NCI-H1417 (cell line): ENCODE results near the gene HYAL3.

Source experiments
- DNase-seq, 3 experiments: peaks; one replicate each; lab custom pipeline; 2025; lab: John Stamatoyannopoulos, UW

HYAL3 gene

DNA sequence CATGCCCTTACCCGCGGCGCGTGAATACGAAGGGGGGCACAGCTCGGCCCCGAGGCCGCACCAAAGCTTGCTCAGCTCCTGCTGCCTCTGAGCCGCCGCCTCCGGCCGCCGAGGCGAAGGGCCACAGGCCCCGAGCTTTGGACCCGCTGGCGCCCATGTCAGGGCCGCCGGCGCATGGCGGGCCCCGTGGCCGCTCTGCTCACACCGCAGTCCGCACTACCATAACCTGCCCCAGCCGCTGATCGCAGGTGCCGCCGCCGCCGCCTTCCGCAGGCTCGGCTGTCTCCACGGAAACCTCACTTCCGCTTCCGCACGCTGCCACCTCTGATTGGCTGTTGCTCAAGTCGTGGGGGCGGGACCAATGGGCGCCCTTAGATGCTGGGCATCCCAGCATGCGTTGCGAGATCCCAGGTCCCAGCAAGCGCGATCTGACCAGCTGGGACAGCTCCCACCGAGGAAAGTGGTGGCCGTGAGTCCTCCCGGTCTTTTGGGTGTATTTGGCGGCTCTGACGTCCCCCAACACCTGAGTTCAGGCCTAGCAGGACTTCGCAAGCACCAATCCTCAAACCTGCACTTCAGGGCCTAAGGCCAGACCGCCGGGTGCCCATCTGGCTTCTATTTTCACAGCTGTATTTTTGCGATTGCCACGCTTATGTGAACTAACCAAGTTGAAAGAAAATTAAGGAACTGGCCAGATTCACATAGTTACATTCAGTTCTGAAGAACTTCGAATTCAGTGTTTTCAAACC lies 28.9 kb upstream of the HYAL3 start, which contains the start of gene TUSC2:
Gene TUSC2 (minus strand): TSS at position 281 of the 749 bp plus-strand sequence. CDS start 124 bp downstream, at position 157.
- peak; percentile 91 to 95 (median 93) for DNase-seq

DNA sequence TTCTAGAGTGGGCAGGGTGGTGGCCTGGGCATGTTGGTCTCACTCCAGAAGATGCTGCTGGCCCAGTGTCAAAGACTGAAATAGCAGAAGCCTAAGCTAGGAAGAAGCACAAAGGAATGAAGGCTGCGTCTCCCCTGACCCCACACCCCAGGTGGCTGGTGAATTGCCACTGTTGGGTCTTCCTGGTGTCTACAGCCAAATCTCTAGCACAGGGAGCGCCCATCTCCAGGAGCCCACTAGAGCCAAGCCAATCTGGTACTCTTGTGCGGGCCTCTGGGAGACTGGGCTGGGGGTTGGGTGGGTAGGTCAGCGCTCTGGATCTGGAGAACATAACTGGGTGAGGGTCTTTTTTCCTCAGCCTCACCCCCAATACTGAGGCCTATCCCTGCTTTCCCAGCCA lies 27.9 kb upstream of the HYAL3 start:
- no peak for DNase-seq

DNA sequence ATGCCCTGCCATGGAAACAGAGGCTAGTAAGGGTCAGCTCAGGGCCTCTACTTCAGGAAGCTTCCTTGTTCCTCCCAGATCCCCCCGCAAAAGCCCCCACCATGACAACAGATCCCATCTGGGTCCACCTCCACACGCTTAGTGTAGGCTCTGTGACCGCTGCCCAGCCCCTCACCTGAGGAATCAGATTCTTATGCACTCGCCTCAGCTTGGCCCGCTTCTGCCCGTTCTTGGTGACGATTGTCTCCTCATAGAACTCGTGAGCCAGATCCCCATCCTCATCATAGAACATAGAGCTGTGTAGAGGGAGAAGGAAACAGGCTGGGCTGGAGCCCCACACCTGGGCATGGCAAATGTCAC lies 27.0 kb upstream of the HYAL3 start:
- no peak for DNase-seq

DNA sequence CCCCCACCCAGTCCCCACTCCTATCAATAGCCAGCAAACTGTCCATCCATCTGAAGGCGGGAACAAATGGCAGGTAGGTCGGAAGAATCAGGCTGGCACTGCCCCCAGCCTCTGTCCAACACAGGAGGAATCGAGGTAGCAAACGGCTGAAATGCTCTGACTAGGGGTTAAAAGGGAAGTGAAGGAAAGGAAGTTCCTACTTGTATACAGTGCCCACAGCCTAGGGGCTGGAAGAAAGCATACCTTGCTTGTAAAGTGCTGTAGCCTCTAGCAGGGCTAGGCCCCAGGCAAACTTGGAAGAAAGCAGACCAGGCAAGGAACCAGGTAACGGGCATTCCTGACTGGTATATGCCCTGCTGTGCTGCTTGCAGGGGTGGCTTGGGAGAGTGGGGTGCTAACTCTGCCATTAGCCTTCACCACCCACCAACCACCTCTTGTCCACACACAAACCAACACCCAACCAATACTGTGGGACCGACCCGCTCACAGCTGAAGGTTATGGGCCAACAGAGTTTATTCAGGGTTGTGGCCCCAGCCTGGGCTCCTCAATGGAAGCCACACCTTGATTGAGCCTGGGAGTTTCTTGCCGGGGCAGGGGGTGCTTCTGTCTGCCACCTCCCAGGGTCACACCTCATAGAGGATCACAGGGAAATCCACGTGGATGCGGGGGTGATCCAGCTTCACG lies 26.4 kb upstream of the HYAL3 start:
- DNase-seq = no peak

DNA sequence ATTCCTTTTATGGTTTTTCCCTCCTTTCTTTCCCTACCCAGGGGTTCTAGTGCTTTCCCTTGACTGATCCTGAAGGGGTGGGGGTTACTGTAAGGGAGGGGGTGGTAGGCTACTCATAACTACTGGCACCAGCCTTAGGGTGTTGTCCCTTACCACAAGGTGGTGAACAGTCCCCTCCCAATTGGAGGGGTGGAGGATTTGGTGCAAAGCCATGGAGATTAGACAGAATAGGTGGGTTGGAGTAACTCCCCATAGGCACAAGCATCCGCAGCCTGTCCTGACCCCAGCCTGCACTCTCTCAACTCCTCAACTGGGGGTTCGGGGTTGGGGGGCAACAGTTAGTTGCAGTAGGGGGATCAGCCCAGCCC lies 25.9 kb upstream of the HYAL3 start:
- DNase-seq = no peak

DNA sequence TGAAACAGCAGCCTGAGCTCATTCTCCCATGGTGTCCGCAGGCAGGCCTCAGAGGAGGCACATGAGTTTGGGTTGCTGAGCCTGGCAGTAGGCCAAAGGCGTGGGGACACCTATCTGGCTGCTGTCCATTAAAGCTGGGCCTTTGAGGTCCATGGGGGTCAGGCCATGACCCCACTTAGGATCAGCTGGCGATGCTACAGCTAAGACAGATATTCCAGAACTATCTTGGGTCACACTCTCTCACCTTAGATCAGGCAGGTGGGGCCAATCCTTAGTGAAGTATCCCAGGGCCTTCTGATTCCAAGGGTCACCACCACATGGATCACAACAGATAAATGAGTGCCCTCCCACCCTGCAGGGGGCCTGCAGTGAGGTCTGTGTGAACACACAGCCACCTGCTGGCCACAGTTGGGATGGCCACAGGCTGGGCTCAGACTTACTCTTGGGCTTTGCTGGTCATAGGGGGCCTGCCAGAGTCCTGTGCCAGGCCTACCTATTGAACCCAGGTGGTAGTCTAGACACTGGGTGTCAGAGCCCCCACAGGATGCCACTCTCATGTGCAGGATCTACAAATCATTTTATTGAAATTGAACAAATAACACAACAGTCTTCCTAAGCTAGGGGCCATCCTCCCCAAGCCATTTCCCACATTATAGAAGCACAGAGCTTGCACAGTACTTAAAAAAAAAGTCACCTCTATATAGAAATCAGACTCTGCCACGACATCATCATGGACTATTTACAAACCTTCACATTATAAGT lies 25.3 kb upstream of the HYAL3 start:
- peak; percentile 27 to 65 (median 40) for DNase-seq

DNA sequence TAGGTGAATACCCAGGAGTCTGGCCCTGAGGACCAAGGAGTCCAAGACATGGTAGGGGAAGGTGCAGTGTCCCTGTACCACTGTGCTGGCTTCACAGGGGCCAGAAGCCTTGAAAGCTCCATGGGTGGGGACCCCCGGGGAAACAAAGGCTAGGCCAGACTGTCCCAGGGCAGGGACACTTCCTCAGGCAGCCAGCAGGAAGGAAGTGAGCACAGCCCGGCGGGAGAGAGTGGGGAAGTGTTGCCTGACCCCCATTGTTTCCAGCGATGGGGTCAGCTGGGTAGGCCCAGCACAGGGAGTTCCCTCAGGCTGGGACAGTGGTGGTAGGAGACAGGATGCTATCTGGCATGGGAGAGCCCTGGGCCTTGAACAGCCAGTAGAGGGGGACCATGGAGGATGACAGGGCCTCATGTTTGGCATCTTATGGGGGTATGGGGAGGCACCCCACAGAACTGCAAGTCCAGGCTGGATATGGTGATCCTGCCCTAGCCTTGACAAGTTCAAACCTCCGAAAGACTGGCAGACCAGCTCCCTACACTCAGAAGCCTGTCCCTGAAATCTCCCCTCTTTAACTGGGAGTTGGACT lies 24.5 kb upstream of the HYAL3 start:
- DNase-seq = no peak

DNA sequence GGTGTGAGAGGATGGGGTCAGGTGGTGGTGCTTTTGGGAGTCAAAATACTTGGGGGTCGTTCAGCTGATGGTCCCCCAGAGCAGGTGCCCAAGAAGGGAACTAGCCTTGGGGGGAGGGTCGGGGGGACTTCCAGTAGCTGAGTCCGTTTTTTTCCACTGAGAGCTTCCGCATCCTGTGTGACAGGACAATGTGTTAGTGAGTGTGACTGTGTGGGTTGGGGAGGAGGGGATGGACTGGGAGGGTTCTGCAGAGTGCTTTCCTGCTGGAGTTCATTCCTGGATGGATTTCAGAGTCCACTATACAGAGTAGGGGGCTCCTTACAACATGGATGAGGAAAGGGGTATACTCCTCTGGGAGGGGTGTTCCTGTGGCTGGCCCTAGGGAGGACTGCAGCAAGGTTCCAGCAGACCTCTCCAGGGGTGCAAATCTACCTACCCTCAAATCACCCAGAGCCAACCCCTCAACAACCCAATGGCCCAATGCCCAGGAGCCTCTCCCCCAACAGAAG lies 23.9 kb upstream of the HYAL3 start:
- peak in 1 of 3 experiments; percentile 34 for DNase-seq

DNA sequence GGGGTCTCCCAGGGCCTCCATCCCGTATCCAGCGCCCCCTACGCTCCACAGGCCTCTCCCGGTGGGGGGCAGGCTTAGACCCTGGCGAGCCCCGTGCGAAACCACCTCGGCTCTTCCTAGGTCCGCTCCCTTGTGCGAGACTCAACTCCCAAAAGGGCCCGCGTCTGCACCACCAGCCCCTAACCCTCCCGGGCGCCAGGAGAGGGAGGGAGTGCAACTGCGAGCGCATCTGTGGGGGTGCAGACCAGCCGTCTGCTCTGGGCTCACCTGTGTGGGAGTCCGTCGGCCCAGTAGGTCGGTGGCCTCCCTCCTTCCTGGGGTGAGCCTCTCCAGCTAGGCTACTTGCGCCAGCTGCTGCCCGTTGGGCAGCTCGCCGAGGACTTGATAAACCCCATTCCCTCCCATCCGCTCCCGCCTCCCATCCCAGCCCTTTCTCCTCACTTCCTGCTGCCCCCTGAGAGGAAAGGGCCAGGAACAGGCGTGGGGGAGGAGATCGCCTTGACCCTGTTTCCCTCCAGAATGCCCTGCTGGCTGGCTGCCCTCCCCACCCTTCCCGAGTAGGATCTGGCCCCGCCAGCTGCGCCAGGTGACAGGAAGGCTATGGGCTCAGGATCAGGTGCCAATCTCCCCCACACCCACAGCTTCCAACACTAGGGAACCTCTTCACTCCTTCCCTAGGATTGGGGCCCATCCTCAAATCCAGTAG lies 23.3 kb upstream of the HYAL3 start, which contains the start of gene HYAL2:
Gene HYAL2 (minus strand): TSS at position 360 of the 706 bp plus-strand sequence. CDS start 2,256 bp downstream, outside the sequence.
- peak in 2 of 3 experiments; percentile 46 to 61 for DNase-seq

DNA sequence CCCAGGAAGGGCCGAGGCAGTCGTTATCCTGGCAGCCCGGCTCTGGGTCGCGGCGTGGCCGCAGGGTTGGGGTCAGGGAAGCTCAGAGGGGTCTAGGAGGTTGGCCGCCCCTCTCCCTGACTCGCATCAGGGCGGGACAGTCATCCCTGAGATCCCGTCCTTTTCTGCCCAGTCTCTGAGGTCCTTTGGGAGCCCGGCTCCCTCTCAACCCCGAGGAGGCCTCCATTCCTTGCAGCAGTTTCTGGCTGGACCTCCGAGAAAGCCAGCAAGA lies 22.8 kb upstream of the HYAL3 start:
- no peak for DNase-seq

DNA sequence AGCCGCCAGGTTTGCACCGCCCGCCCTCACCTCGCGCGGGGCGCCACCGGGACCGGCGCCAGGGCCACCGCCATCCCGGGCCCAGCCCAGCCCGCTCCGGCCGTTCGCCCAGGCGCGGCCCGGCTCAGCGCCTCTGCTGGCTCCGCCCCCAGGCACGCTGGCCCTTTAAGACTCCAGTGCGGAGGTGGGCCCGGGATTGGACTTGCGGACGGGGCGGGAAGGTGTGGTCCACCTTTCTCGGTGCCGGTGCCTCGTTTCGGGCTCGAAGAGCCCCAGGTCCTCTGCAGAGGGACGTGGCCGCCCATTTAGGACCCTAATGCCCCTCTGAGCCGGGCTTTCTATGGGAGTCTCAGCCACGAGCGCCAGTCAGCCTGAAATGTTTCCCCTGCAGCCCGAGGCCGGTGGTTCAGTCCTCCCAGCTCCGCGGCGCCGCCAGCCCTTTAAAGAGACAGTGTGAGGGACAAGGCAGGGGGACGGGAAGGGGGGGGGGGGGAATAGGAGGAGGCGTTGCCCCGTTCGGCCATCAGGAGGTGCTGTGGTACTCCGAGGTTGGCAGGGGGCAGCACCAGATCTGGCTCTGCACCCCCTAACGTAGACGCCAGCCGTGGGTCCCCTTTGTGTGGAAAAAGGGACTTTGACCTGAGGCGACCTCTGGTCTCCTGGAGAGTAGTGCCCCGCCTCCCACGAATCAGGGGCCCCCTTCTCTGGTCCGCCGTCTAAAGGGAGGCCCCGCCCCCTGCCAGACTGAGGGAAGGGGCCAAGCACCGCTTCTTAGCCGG lies 22.3 kb upstream of the HYAL3 start:
- peak; percentile 82 to 92 (median 91) for DNase-seq

DNA sequence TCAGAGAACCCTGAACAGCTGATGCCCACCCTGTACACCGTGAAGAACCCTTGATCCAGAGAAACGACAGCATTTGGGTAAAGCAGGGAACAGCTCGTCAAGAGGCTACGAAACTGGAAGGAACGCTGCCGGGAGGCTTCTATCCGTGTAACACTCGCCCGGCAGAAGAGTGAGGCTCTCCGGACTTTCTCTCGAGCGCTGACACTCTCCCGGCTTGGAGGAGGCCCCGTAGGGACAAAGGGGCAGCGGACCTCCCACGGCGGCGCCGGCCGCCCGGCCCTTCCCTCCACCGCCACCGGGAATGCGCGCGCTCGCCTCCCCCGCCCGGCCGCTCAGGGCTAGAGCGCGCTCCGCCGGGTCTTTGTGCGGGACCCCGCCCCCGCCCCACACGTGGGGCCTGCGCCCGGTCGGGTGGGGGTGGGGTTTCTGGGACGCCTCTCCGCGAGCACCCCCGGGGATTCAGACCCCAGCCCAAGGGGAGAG lies 21.7 kb upstream of the HYAL3 start:
- peak; percentile 71 to 84 (median 79) for DNase-seq

DNA sequence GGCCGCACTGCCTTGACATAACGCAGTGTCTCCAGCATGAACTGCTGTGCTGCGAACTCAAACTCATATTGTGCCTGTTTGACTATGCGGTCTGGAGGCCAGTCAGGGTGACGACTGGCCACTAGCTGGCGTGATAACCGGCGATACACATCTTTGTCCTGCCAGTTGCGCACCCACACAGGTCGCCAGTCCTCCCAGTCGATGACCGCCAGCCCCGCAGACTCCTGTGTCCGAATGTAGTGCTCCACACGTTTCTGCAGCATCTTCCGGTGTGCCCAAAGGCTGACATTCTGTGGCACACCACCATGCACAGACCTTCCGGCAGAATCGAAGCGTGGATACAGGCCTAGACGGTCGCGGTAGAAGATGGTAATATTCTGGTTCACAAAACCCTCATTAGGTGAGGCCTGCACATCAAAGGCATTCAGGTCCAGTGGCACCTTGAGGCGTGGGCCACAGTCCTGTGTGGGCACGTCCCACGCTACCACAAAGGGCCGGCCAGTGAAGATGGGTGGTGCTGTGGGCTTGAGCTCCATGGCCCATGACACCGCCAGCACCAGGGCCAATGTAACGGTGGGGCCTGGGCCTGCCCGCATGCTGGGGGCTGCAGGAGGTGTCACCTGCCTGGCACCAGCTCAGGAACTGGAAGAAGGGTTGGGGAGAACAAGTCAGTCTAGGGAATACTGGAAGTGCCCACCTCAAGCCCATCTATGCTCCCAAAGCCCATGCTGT lies 20.9 kb upstream of the HYAL3 start:
- no peak for DNase-seq

DNA sequence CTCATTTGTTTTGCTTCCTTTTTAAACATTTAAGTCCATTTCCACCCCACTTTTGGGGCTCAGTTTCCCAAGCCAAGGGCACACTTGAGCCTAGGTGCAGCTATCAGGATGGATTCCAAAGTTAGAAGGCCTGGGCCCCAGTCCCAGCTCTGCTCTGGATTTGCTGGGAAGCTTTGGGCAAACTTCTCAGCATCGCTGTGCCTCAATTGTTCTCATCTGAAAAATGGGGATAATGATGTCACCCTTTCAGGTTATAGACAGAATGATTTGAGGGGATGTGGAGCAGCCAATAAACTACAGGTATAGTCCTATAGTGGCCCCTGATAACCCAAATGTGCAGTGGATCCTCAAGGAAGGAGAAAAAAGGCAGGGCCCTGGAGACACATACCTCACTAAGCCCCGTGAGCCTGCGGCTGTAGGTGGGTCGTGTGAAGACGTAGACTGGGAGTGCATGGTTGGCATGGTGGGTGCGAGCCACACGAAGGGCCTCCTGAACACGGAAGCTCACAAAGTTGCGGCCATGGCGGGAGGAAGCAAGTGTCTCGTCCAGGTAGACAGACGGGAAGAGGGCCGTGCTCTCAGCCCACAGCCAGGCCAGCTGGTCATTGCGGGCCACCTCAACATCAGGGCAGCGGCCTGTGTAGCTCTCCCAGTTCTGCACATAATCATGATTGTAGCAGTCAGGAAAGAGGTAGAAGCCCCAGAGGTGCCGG lies 20.1 kb upstream of the HYAL3 start:
- DNase-seq = no peak

DNA sequence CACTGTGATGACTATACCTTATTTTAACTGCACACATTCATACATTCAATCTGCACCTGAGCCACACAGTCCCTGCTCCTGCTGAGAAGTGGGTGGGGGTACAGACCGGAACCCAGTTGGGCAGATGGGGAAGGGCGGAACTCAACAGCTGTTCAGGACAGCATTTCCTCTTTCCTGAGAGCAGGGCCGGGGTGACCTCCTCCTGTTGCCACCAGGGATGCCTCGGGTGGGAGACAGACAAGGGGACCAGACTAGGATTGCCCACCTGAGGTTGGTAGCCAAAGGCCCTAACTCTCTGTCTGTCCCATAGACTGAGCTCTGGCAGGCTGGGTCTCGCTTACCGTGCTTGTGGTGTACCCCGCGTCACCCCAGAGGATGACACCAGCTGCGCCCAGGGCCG lies 19.4 kb upstream of the HYAL3 start:
- DNase-seq = no peak

DNA sequence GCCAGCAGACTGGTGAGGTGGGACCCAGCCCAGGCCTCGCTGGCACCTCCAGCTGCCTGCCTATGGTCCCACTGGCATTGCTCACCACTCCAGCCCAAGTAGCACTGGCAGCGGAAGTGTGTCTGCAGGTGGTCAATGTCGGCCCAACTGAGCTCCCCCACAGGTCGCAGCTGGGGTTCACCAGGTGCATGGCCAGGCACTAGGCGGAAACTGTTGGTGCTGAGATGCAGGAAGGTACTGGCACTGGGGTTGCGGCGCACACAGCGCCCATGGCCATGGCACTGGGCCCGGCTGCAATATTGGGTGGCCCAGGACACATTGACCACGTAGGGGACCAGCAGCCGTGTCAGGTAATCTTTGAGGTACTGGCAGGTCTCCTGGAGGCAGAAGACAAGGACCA lies 19.0 kb upstream of the HYAL3 start:
- DNase-seq = no peak

DNA sequence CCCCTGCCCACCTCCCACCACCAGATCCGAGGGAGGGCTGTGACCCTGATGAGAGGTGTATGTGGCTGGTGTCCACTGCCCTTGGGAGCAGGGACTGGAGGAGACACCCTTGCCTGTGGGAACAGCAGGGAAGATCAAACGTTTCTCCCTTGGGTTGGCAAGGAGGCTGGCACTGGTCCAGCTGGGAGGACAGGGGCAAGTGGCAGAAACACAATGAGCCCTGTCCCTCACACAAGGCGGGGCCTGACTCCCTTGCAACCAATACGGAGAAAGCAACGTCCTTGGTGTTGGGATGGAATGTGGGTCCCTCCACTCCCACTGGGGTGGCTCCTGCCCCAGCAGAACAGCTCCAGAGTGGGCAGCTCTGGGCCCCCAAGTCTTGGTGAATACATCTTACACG lies 18.1 kb upstream of the HYAL3 start:
- no peak for DNase-seq

DNA sequence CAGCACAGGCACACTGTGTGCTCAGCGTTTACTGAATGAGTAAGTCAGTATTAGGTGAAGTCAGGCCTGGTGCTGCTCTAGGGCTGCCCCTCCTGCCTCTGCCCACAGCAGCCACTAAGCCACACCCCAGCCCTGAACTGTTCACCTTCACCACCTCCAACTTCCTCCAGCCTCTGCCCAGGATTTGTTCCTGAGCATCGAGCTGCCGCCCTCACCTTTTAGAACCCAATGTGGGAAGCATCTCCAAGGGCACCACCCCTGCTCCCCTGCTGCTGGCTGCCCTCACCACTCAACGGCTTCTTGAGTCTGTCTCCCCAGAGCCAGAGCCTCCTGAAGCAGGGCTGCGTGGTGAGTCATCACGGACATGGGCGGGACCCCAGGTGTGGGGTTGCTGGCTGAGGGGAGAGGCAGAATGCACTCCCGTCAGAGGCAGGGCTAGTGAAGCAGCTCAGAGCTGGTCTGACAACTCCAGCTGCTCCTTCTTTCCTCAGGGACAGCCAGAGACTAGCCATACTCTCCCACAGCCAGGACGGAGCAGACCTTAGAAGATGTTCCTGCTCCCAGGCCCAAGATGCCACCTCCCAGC lies 17.5 kb upstream of the HYAL3 start:
- DNase-seq = peak in 1 of 3 experiments; percentile 37

DNA sequence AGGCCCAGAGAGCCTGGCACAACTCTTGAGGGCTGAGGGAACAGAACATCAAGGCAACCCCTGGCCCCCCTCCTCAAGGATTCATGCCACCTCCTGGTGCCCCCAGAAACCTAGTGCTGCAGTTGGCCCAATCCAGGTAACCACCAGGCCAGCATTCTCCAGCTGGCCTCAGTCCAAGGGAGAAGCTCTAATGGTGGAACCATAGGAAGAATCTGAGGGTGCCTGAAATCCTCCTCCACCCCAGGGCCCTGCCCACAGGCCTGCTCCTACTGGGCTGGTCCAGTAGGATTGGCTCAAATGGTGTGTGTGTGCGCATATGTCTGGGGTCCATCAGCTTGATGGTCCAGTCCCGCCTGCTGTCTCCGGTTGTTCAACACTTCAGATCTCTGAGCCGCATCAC lies 15.6 kb upstream of the HYAL3 start:
- no peak for DNase-seq
